ENCODE data around the gene LRRC37A3.
"Not testable (repeated sequence)": the region's sequence is repeated elsewhere in the genome, so short reads cannot be mapped to it uniquely, and the experiment has no call there.

The LRRC37A3 gene

DNA sequence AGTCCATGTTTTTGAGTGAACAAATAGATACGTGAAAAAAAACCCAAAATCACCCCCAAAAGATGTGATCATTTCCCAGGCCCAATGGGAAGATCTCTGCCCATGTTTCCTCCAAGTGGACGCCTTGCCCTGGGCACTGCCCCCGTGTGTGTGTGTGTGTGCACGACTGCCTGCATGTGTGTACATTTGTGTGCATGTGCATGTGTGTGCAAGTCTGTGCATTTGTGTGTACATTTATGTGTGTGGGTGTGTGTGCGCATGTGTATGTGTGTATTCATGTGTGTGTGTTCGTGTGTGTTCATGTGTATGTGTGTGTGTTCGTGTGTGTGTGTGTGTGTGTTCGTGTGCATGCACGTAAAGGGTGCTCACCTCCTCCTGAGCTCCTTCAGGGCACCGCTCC, 16.8 kb upstream of the LRRC37A3 start:
- Mint-ChIP-seq H3K4me3 (no peak overlapping the region), H3K4me1 (peaks cover 7 to 9% of the 10 kb centered on the region in 2 donors), H3K27me3 (peaks cover 5 to 9% of the 10 kb centered on the region in 2 donors), H3K36me3 (no peaks in the 10 kb centered on the region), H3K9me3 (no peaks in the 10 kb centered on the region), H3K27ac (no peak overlapping the region)
- DNase-seq (no peak), ATAC-seq (replicated peaks) (no peak)

DNA sequence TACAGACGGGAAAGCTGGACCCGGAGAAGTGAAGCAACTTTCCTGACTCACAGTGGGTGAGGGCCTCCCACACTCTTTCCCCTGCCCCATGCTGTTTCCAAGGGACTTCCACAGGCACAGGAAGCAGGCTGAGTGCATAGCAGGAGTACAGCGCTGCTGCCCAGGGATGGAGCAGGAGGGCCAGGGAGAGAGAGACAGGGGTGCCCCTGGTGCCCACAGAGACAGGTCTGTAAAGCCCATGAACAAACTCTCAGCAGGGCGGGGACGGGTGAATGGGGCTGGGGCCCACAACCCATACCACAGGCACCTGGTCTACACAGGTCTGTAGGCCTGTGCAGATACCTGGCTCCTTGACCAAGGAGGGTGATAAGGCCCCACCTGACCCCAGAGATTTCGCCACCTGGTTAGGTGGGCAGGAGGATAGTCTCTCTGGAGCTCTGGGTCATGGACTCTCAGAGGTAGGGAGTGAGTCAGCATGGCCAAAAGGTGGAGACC, 15.1 kb upstream of the LRRC37A3 start:
- not testable (repeated sequence) for H3K4me3 Mint-ChIP-seq; H3K36me3 Mint-ChIP-seq; ATAC-seq (replicated peaks); H3K27ac Mint-ChIP-seq; H3K4me1 Mint-ChIP-seq; H3K9me3 Mint-ChIP-seq; DNase-seq; H3K27me3 Mint-ChIP-seq

DNA sequence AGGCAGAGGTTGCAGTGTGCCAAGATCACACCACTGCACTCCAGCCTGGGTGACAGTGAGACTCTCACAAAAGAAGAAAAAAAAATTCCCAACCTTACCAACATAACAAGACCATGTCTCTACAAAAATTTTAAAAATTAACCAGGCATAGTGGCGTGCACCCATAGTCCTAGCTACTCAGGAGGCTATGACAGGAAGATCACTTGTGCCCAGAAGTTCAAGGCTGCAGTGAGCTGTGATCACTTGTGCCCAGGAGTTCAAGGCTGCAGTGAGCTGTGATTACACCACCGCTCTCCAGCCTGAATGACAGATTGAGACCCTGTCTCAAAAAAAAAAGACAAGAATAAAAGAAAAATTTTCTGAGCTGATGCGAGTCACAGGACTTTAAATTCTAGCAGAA, 13.6 kb upstream of the LRRC37A3 start:
- H3K36me3 Mint-ChIP-seq; ATAC-seq (replicated peaks); H3K4me3 Mint-ChIP-seq; H3K4me1 Mint-ChIP-seq; H3K27ac Mint-ChIP-seq; H3K27me3 Mint-ChIP-seq; H3K9me3 Mint-ChIP-seq; DNase-seq: not testable (repeated sequence)

DNA sequence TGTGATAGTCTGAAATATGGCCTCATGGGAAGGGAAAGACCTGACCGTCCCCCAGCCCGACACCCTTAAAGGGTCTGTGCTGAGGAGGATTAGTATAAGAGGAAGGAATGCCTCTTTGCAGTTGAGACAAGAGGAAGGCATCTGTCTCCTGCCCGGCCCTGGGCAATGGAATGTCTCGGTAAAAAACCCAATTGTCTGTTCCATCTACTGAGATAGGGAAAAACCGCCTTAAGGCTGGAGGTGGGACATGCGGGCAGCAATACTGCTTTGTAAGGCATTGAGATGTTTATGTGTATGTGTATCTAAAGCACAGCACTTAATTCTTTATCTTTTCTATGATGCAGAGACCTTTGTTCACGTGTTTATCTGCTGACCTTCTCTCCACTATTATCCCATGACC, 11.1 kb upstream of the LRRC37A3 start:
- H3K27ac Mint-ChIP-seq; H3K4me1 Mint-ChIP-seq; DNase-seq; ATAC-seq (replicated peaks); H3K27me3 Mint-ChIP-seq; H3K4me3 Mint-ChIP-seq; H3K9me3 Mint-ChIP-seq; H3K36me3 Mint-ChIP-seq: not testable (repeated sequence)

DNA sequence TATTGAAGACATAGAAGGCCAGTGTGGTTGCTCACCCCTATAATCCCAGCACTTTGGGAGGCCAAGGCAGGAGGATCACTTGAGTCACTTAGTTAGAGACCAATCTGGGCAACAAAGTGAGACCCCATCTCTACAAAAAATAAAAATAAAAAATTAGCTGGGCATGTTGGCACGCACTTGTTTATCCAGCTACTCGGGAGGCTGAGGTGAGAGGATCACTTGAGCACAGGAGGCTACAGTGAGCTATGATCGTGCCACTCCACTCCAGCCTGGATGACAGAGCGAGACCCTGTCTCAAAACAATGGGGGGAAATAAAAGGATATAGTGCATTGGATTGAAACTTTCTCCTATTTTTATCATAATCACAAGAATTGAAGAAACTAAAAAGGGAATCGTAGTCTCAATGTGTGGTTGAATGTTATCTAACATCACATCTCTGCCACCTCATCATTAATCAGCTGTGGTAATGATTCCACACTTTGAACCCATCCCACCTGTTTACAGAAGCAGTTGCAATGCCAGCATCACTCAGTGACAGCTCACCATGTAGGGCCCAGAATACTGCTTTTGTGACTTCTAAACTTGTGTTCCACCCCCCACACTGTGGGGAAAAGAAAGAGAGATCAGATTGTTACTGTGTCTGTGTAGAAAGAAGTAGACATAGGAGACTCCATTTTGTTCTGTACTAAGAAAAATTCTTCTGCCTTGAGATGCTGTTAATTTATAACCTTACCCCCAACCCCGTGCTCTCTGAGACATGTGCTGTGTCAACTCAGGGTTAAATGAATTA, 10.3 kb upstream of the LRRC37A3 start:
- H3K27me3 Mint-ChIP-seq; H3K36me3 Mint-ChIP-seq; H3K4me1 Mint-ChIP-seq; DNase-seq; H3K4me3 Mint-ChIP-seq; ATAC-seq (replicated peaks); H3K9me3 Mint-ChIP-seq: not testable (repeated sequence)
- H3K27ac Mint-ChIP-seq, result peak overlapping the region; percentile 47

DNA sequence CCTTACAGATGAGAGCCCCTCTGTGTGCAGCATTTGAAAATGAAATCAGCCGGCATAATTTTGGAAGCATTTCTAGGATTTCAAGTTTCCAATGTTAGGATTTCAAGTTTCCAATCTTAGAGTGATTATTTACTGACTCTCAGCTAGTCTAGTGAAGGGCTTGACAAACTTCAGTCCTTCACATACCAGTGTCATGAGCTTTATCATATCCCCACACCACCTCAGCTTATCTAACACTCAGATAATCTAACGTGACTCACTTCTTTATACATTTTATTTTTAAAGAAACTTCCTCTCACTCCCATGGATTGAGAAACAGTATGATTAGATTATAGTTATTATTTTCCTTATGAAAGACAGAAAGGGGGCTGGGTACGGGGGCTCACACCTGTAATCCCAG, 9.4 kb upstream of the LRRC37A3 start:
- not testable (repeated sequence) for H3K36me3 Mint-ChIP-seq; H3K27me3 Mint-ChIP-seq; H3K27ac Mint-ChIP-seq; H3K4me3 Mint-ChIP-seq; ATAC-seq (replicated peaks); H3K9me3 Mint-ChIP-seq; H3K4me1 Mint-ChIP-seq; DNase-seq

DNA sequence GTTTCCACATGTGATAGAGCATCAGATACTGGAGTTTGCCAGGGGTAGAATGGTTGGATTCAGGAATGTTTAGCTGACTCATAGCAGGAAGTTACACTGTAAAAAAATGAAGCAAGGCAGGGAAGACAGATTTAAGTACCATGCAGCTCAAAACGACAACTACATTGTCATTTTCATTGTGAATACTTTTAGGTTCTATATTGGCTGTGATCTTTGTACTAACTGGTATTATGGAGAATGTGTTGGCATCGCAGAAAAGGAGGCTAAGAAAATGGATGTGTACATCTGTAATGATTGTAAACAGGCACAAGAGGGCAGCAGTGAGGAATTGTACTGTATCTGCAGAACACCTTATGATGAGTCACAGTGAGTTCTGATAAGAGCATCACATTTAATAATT, 8.2 kb upstream of the LRRC37A3 start:
- H3K27ac Mint-ChIP-seq, result peak overlapping the region; percentile 63
- ATAC-seq (replicated peaks) (peak; percentile 60 to 73), DNase-seq (peak; percentile 53)
- H3K4me3 Mint-ChIP-seq, result peak overlapping the region; percentile 11 to 50
- not testable (repeated sequence) for H3K27me3 Mint-ChIP-seq, H3K36me3 Mint-ChIP-seq, H3K9me3 Mint-ChIP-seq
- peaks cover 13 to 22% of the 10 kb centered on the region in 2 donors for H3K4me1 Mint-ChIP-seq

DNA sequence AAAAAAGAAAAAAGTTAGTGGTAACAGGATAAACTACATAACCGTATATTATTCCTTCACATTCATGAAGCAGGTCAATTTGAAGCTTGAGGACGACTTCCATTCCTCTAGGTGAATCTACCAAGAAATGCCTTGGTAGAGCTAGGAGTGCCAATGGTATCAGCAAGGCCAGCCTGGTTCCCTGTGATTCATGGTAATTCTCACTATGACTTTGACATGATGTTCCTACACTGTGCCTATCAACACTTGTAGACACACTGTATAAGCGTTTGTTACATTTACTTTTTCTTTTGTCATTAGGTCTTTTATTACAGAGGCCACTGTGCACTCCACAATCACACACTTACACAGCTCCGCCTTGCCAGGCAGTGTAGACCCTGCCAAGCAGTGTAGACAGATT, 7.2 kb upstream of the LRRC37A3 start:
- peaks cover 16 to 27% of the 10 kb centered on the region in 2 donors for H3K4me1 Mint-ChIP-seq
- H3K9me3 Mint-ChIP-seq; ATAC-seq (replicated peaks); H3K27me3 Mint-ChIP-seq; H3K4me3 Mint-ChIP-seq; H3K36me3 Mint-ChIP-seq; DNase-seq; H3K27ac Mint-ChIP-seq: not testable (repeated sequence)

DNA sequence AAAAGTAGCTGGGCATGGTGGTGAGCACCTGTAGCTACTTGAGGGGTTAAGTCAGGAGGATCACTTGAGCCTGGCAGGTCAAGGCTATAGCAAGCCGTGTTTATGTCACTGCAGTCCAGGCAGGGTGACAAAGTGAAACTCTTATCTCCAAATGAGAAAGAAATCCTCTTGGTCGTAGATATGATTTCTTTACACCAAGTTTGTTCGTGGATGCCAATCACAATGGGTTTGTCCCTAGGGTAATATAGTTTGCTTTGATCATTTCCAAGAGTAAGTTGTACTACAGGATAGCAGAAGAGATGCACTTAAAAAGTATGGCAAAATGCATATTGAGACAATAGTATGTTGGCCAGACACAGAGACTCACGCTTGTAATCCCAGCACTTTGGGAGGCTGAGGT, 6.0 kb upstream of the LRRC37A3 start:
- not testable (repeated sequence) for H3K27me3 Mint-ChIP-seq; ATAC-seq (replicated peaks); H3K36me3 Mint-ChIP-seq; H3K4me3 Mint-ChIP-seq; H3K9me3 Mint-ChIP-seq; H3K27ac Mint-ChIP-seq; DNase-seq
- peaks cover 22 to 36% of the 10 kb centered on the region in 2 donors for H3K4me1 Mint-ChIP-seq

DNA sequence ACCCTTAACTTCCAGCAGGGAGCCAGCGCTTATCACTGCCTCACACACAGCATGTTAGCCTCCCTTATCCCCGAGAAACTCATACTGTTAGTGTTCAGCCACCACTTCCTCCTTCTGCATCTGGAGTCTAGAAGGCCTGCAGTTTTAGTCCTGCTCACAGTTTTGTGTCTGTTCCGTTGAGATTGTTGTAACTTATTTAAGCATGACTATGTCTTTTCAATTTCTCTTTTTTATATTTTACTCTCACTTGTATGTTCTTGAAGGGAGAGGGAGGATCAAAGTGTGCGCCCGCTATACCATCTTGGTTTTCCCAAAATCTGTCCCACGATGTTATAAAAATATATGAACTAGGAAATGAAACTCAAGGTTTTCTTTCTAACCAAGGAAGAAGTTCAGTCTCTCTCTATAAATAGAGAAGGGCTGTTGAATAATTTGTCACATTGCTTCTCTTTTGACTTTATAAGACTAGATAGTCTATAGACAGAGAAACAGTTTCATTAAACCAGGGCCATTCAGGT, 3.8 kb upstream of the LRRC37A3 start:
- H3K9me3 Mint-ChIP-seq, H3K36me3 Mint-ChIP-seq, H3K27me3 Mint-ChIP-seq: not testable (repeated sequence)
- DNase-seq (peak; percentile 31), ATAC-seq (replicated peaks) (peak; percentile 52 to 55)
- peaks cover 26 to 44% of the 10 kb centered on the region in 2 donors for H3K4me1 Mint-ChIP-seq
- H3K4me3 Mint-ChIP-seq, result peak overlapping the region; percentile 76 to 79
- peak overlapping the region; percentile 97 for H3K27ac Mint-ChIP-seq

DNA sequence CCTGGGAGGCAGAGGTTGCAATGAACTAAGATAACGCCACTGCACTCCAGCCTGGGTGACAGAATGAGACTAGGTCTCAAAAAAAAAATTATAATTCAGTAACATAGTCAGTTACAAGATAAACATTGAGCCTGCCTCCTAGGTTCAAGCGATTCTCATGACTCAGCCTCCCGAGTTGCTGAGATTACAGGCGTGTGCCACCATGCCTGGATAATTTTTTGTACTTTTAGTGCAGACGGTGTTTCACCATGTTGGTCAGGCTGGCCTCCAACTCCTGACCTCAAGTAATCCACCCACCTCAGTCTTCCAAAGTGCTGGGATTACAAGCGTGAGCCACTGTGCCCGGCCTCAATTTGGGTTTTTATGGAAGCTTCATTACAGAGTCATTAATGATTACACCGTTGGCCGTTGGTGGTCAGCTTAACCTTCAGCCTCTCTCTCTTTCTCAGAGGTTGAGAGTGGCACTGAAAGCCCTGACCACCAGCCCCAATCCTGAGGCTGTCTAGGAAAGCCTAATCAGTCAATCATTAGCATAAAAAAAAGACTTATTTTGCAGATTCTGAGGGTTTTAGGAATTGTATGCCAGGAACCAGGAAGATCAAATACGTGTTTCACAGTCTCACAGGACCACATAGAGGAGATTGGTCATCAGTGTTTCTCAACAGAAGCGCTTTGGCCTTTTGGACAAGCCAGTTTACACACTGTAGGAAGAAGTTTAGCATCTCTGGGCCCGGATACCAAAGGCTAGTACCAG, 1.3 kb upstream of the LRRC37A3 start:
- H3K4me1 Mint-ChIP-seq, result peaks cover 21 to 38% of the 10 kb centered on the region in 2 donors
- no peaks in the 10 kb centered on the region for H3K36me3 Mint-ChIP-seq
- ATAC-seq (replicated peaks) (no peak), DNase-seq (no peak)
- H3K4me3 Mint-ChIP-seq, result peak overlapping the region; percentile 39 to 87
- H3K27me3 Mint-ChIP-seq, result no peaks in the 10 kb centered on the region
- H3K27ac Mint-ChIP-seq, result peak overlapping the region; percentile 95
- H3K9me3 Mint-ChIP-seq, result no peaks in the 10 kb centered on the region

DNA sequence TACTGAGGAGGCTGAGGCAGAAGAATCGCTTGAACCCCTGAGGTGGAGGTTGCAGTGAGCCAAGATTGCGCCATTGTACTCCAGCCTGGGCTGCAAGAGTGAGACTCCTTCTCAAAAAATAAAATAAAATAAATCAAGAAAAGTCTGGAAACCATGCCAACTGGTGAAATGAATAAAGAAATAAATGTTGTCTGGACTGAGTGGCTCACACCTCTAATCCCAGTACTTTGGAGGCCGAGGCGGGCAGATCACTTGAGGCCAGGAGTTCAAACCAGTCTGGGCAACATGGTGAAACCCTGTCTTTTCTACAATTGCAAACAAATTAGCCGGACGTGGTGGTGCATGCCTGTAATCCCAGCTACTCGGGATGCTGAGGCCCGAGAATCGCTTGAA, 744 bp upstream of the LRRC37A3 start:
- Mint-ChIP-seq H3K36me3 (peaks cover 2 to 3% of the 10 kb centered on the region in 2 donors), H3K27ac (peak overlapping the region; percentile 95), H3K4me3 (peak overlapping the region; percentile 87 to 93), H3K27me3 (no peaks in the 10 kb centered on the region), H3K9me3 (no peaks in the 10 kb centered on the region), H3K4me1 (peaks cover 22 to 38% of the 10 kb centered on the region in 2 donors)
- DNase-seq (no peak), ATAC-seq (replicated peaks) (peak in 1 of 2 donors; percentile 5)

DNA sequence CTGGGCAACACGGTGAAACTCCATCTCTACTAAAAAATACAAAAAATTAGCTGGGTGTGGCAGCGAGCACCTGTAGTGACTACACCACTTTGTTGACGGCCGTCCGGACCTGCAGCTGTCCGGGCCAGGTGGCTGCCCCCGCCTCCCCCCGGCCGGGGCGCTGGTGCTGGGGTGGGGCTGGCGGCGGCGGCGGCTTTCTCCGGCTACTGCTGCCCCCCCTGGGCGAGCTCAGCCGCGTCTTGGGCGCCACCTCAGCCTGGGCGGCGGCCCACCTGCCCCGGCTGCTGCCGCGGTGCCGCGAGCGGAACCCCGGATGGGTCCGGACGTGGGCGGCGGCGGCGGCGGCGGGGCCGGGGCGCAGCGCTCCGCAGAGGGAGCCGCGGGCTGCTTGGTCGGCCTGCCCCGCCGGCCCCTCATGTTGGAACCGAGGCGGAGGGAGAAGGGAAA, 413 bp downstream of the LRRC37A3 start:
- Mint-ChIP-seq H3K4me1 (peaks cover 22 to 37% of the 10 kb centered on the region in 2 donors), H3K4me3 (peak overlapping the region; percentile 87 to 93), H3K27ac (peak overlapping the region; percentile 95)
- H3K9me3 Mint-ChIP-seq, H3K27me3 Mint-ChIP-seq, H3K36me3 Mint-ChIP-seq: not testable (repeated sequence)
- peak; percentile 40 to 54 for ATAC-seq (replicated peaks)
- DNase-seq, result peak; percentile 53

DNA sequence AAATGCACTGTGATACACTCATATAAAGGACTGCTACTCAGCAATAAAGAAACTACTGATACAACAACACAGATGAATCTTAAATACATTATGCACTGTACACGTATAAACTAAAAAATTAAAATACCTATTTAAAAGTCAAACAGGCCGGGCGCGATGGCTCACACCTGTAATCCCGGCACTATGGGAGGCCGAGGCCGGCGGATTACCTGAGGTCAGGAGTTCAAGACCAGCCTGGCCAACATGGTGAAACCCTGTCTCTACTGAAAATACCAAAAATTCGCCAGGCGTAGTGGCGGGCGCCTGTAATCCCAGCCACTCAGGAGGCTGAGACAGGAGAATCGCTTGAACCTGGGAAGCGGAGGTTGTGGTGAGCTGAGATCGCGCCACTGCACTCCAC, 1.7 kb downstream of the LRRC37A3 start:
- H3K27me3 Mint-ChIP-seq; DNase-seq; ATAC-seq (replicated peaks); H3K36me3 Mint-ChIP-seq; H3K4me3 Mint-ChIP-seq; H3K9me3 Mint-ChIP-seq; H3K27ac Mint-ChIP-seq: not testable (repeated sequence)
- peaks cover 15 to 24% of the 10 kb centered on the region in 2 donors for H3K4me1 Mint-ChIP-seq
